Ramos (cell line): ENCODE measurements around the gene NR6A1.

ENCODE experiments used
- in situ Hi-C: fragments of 300-500 bp; cut with MboI; formaldehyde crosslinking; loops from one replicate; pipeline ENCODE4 v1.14.3; 2022; ENCODE audit warnings: low sequenced_read_pairs; ENCODE audit not compliant: unreplicated experiment

The NR6A1 gene

DNA sequence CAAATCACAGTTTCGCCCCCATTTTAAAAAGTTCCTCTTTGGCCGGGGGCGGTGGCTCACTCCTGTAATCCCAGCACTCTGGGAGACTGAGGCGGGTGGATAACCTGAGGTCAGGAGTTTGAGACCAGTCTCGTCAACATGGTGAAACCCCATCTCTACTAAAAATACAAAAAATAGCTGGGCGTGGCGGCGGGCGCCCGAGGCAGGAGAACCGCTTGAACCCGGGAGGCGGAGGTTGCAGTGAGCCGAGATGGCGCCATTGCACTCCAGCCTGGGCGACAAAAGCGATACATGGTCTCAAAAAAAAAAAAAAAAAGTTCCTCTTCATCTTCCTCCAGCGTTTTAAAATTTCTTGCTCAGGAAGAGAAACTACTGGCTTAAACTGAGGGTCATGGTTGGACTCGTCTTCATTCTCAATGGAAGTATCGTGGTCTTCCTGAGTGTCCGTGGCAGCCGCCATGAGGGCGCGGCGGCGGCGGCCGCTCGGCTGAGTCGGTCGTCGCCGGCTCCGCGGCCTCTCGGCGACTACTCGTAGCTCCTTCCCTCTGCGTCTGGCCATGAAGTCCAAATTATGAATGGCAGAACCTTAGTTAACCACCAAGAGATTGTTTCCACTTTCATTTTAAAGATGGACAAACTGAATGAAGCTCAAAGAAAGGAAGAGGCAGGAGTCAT is 171.9 kb downstream of the NR6A1 start:
- in situ Hi-C loops, result no loop called here

GRCh38 chr9:124598048-124598447 is 173.1 kb downstream of the NR6A1 start:
- in situ Hi-C loops, result no loop called here

DNA sequence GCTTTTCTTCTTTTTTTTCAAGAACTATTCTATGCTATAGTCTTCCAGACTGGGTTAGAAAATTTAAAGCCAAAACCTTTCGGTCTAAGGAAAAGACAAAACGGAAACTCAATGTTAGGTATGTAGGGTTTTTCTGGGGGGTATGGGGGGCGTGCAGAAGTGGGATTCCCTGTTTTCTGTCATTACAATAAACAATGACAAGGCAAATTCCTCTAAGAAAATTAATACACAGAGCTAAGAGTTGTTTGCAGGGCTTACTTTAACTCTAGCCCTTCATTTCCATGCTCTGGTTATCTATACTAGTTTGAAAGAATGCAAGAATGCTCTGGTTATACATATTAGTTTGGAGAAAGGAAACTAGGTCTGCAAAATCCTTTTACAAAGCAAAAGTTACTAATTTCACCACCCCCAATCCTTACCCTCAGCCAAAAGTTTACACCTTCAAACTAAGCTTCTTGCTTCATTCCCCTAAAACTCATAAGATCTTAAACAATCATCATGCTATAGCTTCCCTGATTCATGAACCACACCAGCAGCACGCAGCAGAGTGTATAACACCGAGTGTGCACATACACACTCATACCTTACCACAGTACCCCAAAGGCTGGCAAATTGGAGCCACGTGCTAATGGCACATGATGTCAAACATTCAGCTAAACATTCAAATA is 174.8 kb downstream of the NR6A1 start:
- in situ Hi-C loops, result no loop called here

DNA sequence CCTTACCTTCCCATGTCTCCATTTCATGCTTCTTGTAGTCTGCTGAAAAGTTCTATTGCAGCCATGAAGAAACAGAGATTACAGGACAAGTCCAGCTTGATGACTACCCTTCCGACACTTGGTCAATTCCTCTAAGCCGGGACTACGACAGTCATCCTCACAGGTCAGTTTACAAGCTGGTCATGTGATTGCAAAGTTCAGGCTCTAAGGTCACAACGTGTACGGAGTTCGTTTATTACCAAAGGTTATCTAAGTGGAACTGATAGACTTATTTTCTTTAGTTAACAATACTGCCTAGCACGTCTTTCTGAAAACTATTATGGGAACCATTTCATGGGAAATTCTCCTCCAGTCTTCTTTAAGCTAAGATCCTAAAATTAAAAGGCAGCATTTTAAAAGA is 175.4 kb downstream of the NR6A1 start:
- in situ Hi-C loops, result no loop called here

GRCh38 chr9:124594673-124595072 is 176.4 kb downstream of the NR6A1 start:
- in situ Hi-C loops, result no loop called here

DNA sequence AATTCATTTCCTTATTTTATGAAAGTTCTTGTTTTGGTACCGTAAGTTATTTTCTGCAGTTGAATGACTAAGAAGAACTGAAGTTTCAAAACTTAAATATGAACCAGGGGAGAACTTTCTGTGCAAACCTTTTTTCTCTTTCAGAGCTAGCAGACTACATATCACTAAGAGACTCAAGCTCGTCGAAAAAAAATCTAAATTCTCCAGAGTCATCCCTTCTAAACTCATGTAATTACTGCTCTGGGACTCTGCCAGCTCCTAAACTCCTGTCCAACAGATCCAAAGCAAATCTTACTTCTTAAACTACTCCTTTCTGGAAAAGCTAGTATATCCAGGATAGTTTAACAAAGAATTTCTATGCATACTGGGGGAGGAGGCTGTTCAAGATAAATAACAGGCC is 176.9 kb downstream of the NR6A1 start:
- in situ Hi-C loops, result no loop called here

DNA sequence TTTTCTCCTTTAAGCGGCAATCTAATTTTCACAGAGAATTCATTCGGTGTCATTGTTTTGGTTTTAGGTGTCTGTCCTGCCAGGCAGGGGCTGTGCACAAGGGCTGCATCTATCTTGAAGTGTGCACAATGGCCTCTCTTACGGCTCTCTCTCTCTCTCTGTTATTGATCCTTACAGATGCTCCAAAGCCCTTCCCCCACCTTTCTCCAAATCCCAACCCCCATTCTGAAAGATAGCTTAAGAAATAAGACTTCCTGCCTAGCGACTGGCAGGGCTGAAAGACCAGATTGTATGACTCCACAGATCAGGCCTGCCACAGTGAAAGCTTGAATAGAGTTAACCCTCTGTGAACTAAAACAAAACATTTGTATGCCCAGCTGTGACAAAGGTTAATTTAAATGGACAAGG is 177.5 kb downstream of the NR6A1 start:
- in situ Hi-C loops, result no loop called here

- in situ Hi-C loops, result no loop called here
Observed at GRCh38 chr9:124593200-124593599, 177.9 kb downstream of the NR6A1 start.

DNA sequence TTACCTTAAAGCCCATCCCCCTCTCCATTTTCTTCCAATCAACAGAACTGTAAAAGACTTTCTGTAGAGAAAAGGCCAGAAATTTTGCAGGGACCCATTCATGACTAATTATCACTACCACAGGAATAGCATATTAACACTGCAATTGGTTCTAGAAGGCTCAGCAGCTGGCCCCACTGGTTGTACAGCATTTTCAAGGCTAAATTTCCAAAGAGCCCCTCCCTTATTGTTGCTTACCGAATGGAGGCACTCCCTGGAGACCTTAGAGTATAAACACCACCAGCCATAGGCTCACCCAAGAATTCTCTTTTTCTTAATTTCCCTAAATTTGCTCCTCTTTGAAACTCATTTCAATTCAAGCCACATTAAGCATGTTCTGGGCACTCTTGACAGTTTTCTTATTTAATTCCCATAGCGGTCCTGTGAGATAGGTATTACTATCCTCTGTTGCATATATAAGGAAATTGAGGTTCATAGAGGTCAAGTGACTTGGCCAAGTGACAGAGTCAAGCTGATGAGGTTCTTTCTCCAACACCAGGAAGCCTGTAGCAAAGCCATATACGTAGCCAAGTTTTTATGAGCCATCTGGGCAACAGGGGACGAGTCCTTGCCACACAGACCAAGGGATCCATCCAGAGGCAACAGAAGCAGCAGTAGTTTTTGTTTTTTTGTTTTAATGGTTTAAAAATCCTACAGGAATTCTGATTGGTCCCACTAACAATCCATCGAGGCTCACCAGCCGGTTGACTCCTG is 180.0 kb downstream of the NR6A1 start:
- in situ Hi-C loops, result no loop called here

DNA sequence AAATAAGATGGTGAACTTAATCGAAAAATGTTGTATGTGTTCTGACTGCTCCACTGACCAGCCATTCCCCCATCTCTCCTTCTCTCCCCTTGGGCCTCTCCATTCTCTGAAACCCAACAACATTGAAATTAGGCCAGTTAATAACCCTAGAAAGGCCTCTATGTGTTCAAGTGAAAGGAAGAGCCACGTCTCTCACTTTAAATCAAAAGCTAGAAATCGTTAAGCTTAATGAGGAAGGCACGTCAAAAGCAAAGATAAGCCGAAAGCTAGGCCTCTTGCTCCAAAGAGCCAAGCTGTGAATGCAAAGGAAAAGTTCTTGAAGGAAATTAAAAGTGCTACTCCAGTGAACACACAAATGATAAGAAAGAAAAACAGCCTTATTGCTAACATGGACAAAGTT is 186.5 kb downstream of the NR6A1 start:
- in situ Hi-C loops, result no loop called here

DNA sequence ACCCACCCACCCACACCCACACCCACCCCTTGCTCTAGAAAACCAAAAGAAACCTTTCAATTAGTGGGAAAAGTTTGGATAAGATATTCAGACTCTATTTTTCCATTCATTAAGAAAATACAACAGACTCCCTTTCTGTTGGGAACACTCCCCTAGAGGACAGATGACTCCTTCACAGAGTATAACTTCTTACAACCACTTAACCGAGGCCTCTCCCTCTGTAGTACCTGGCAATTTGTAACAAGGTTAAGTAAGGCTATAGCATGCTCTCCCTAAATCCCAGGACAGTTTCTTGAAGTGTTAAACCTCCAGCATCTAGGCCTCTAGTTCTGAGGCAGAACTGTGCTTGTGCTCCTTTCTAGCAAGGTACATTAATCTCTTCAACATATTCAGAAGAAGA is 188.0 kb downstream of the NR6A1 start:
- in situ Hi-C loops, result no loop called here

DNA sequence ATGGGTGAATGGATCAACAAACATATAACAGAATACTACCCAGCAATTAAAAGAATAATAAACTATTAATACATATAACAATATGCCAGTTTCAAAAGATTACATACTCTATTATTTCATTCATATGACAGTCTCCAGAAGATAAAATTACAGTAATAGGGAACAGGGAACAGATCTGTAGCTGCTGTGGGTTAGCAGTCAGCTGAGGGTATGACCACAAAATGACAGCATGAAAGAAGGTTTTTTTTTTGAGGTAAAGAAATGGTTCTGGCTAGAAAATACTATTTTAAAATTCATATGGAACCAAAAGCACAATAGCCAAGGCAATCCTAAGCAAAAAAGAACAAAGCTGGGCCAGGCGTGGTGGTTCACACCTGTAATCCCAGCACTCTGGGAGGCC is 190.9 kb downstream of the NR6A1 start:
- in situ Hi-C loops, result no loop called here

GRCh38 chr9:124576751-124577150 is 194.4 kb downstream of the NR6A1 start:
- in situ Hi-C loops, result no loop called here

- in situ Hi-C loops, result no loop called here
Observed at GRCh38 chr9:124574534-124575375, 196.4 kb downstream of the NR6A1 start.

GRCh38 chr9:124570942-124571666 is 200.0 kb downstream of the NR6A1 start:
- in situ Hi-C loops, result no loop called here

GRCh38 chr9:124569942-124570341 is 201.2 kb downstream of the NR6A1 start:
- in situ Hi-C loops, result no loop called here

GRCh38 chr9:124567362-124567761 is 203.7 kb downstream of the NR6A1 start:
- in situ Hi-C loops, result no loop called here

GRCh38 chr9:124562328-124562727 is 208.8 kb downstream of the NR6A1 start:
- in situ Hi-C loops, result no loop called here

GRCh38 chr9:124559871-124560270 is 211.2 kb downstream of the NR6A1 start:
- in situ Hi-C loops, result no loop called here
